ENCODE results near the gene PXDN. TPM values are rescaled to one million over a fixed set of nuclear protein-coding genes. Genes with fewer than 3 reads are reported as not detected.

The PXDN gene
- total RNA-seq, 1 experiment from 2014 or later, result 126 TPM

DNA sequence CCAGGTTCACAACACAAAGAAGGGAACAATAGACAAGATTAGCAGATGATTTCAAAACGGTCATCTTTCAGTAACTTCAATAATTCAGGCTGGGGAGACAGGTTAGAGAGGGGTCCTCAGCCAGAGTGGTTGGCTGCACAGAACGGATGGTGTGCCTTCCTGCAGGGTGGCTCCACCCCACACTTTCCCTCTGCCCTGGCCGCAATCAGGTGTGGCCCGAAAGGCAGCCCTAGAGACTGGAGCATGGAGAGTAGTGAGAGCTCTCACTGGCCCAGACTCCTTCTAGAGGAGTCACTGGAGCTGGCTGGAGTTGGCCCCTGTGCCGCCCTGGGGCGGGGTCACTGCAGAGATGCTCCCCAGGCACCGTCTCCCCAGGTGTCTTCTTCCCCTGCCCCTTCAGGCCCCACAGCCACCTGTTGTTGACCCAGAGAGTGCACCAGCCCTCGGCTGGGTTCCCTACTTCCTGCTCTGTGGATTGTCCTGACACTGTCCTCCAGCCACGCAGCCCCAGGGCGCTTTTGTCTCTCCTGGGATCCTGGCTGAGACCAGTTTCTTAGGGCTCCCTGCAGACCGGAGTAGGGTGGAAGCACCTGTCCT lies 126.8 kb downstream of the PXDN start:
- DNase-seq (ENCODE audit: low read depth), result no peak

DNA sequence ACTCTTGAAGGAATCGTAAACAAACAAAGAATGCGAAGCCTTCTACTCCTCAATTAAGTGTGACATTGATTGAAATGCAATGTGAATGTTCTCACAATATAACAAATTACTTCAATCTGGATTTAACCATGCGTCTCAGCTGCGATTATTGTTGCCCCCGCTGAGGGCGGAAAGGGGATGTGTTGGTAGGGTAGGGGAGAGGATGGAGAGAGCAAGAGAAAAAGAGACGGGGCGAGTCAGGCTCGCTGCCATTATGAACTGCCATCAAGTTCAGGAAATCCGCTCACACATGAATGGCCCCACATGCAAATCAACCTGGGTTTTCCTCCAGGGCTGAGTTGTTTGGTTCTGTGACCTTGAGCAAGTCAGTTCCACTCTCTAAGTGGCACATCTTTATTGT lies 129.8 kb downstream of the PXDN start:
- DNase-seq (ENCODE audit: low read depth), result no peak

DNA sequence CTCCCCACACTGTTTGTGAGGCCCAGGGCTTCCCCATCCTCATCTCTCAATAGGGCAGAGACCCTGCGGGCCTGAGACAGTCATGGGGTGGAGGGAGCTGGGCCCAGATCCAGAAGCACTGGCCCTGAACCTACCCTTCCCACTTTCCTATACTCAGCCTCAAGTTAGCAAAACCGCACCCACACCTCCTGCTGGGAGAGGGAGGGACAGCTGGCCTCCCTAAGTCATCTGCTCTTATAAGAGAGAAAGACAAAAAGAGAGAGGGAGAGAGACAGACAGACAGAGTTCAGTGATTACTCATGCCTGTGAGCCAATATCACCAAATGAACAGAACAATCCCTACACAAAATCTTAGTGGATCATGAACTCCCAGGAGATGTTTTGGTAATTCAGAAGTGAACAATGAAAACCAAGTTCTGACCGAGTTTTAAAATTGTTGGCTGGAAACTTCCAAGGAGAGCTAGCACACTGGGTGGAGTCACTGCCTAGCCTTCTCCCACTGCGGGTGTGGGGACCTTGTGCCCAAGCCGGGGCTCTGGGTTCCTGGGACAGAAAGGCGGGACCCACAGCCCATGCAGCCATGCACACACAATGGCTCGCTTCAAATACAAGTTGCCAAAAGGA lies 130.5 kb downstream of the PXDN start:
- peak; percentile 83 for DNase-seq (ENCODE audit: low read depth)

DNA sequence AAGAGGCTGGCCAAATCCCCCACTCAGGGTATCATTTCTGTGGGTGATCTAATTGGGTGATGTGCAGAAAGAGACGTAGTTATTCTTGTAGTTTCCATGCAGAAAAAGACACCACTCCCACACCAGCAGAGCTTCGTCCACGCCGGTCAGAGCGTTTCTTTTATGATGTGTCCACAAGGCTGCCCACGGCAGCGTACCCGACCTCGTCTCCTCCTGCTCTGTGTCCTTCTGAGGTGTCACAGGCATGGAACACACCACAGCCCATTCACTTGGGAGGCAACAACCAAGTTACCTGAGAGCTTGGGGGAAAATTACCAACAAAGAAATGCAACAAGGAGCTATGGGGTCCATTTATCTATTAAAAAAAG lies 131.3 kb downstream of the PXDN start:
- no peak for DNase-seq (ENCODE audit: low read depth)

DNA sequence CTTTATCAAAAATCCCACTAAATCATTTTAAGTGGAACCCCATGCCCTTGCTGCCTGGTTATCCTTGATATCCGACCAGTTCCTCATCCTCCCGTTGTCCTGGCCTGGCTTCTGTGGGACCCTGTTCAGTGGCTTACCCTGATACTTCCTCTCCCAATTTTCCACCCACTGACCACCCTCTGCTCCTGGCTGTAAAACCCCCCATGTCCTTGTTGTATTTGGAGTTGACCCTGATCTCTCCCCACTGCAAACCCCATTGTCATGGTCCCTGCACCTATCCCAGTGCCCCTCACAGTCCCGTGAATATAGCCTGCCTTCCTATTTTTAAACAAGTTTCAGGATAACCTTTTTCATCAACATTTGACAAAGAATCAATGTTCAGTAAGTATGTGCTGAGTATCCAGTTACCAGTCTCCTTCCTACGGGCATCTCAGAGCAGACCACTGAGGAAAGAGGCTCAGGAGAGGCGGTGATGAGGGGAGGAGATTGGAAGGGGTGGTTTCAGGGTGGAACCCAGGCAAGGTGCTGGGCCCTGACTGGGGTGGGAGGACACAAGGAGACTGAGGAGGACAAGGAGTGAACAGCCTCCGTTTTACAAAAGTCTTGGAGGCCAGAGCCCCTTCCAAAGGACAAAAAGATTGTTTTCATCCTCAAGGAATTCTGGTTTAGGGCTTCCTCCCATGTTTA lies 131.8 kb downstream of the PXDN start:
- no peak for DNase-seq (ENCODE audit: low read depth)

DNA sequence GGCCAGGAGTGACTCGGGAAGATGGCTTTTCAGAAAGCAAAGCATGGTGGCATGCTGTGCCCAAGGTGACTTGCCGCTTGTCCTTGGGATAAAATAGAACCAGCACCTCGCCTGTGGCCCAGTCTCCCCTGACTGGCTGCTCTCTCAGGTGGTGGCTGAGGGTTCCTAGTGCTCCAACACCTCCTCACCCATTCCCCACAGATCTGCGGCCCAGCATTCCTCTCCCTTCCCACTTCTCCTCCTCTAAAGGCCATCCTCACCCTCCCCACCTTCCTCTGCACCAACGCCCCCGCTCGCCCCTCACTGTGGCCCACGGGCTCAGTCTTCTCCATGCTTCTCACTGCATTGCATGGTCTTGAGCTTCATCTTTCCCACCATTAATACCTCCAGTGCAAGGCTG lies 132.4 kb downstream of the PXDN start:
- DNase-seq (ENCODE audit: low read depth), result no peak

DNA sequence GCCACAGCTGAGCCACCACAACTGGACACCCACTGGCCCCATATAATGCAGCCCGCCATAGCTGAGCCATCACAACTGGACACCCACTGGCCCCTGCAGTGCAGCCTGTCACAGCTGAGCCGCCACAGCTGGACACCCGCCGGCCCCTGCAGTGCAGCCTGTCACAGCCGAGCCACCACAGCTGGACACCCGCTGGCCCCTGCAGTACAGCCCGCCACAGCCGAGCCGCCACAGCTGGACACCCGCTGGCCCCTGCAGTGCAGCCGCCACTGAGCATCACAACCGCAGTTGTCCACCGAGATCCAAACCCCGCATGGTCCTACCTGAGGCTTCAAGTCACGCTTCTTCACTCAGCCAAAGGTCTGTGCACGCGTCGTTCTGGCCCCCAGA lies 134.2 kb downstream of the PXDN start:
- DNase-seq (ENCODE audit: low read depth), result no peak

DNA sequence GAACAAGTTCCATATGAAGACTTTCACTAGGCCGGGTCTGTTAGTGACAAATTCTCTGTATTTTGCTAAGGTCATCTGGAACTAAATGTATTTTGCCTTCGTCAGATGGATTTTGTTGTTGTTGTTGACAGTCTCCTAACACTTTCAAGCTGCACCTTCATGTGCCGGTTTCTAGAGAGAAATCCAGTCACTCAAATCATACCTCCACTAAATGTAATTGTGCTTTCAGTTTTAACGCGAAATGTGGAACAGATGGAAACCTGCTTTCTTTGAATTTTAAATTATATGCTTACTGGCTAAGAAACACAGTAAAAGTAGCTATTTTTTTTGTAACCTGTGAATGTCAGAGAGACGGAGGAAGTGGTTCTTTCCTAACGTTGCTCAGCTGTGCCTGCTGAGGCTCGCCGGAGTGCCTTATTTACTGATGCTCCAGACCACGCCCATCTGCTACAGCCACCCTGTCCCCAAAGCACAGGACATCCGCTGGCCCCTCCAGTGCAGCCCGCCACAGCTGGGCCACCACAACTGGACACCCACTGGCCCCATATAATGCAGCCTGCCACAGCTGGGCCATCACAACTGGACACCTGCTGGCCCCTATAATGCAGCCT lies 134.7 kb downstream of the PXDN start:
- DNase-seq (ENCODE audit: low read depth), result no peak

DNA sequence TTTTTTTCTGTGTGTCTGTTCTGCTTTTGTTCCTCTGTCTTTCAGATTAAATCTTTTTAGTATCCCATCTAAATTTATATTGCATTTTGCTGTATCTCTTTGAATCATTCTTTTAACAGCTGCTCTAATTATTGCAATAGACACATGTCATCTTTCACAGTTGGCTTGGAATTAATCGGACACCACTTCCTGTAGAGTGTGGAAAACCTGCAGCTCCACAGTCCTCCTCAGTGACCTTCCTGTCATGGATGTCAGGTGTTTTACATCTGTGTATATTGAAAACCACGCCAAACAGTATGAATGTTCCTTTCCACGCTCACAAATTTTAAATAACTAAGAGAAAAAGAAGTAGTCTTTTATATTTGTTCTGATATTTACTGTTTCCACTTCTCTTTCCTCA lies 135.3 kb downstream of the PXDN start:
- DNase-seq (ENCODE audit: low read depth), result no peak

DNA sequence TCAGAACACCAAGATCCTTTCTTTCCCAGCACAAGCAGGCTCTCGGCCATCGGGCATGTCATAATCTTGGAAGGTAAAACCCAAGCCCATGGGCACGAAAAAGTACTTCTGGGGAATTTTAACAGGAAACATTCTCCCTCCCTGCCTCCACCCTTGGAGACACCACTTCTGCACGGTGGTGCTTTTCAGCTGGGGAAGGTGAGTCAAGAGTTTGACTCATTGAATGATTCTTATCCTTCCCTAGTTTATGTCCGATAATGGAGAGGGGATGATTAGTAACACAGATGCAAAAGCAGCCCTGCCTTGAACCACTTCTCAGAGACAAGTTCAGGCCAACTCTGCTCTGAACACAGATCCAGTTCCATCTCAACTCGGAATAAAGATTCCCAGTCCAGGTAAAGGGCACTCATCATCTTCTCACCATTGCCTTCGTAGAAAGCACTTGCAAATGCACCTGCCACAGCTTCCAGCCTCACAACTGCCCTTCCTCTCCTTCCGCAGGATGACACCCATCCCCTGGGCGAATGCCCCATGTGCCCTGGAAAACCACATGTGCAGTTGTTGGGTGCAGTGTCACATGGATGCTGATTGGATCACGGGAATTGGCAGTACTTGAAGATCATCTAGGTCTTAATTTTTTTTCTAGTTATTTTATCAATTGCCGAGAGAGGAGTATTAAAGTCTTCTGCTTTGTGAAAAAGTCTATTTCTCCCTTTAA lies 136.2 kb downstream of the PXDN start:
- no peak for DNase-seq (ENCODE audit: low read depth)

DNA sequence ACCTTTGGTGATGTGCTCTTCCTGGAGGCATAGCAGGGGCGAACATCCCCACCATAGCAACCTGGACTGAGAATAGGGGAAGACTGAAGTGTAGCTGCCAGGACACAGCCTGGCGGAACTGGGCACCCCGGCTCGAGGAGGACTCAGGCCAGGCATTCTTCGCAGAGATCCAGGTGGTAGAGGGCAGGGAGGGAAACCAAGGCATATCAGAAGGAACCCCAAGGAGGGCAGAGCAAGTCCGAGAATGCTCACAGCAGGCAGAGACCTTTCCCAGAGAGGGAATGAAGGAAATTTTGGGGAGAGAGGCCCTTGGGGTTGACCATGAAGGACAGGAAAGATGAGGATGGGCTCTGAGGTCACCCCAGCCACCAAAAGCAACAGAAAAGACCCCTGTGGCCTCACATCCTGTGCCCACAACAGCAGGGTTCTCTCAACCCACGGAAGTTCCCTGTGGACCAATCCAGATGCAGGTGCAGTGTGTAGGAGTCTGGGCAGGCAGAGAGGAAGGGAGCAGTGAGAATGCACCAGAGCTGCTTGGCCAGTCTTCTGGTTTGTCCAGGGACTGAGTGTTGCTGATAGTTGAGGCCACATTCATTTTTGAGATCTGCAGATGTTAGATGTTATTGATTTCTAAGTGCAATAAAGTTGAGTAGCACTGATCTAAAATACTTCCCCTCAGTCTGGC lies 136.9 kb downstream of the PXDN start:
- DNase-seq (ENCODE audit: low read depth), result no peak

DNA sequence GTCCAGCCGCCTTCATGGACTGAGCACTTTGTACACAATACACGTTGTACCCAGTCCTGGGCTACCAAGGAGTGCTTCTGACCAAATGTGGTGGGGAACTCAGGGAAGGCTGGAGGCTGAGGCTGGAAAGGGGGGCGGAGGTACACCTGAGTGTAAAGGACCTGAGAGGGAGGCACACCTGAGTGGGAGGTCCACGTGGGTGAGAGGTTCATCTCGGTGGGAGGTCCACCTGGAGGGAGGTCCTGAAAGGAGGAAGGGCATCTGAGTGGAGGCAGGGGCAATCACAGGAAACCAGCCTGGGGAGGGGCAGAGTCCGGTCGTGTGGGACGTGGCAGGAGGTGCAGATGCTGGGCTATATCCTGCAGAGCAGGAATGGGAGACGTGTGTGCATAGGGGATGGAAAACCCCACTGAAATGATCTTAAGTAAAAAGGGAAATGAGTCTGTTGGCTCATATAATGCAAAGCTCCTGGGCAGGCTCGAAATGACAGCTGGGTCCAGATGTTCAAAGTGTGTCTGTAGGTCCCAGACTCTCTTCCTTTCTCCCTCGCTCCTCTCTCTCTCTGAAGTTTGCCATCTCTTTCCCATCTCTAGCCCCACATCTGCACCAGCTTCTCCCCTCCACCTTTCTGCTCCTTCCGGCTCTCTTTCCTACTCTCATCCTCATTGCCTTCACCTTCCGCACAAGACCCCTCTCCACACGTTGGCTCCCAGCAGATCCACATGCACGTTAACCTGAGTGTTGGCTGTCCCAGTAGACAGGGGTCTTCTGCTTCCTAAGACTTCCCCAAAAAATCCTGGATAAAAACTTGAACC lies 137.7 kb downstream of the PXDN start:
- DNase-seq (ENCODE audit: low read depth), result no peak

DNA sequence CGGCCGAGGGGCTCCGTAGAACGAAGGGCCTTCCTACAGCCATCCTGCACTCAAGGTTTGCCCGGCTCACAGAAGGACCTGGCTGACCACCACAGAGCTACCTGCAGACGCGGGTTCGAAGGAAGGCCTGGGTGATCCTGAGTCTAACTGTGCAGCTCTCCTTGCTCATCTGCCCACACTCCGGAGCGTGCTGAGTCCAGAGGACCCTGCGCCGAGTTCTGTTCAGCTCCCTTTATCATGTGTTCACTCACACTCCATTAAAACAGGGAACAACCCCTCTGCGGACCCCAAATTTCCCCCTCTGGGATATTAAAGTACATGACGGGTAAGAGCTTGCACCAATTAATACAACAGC lies 138.3 kb downstream of the PXDN start:
- DNase-seq (ENCODE audit: low read depth), result no peak

DNA sequence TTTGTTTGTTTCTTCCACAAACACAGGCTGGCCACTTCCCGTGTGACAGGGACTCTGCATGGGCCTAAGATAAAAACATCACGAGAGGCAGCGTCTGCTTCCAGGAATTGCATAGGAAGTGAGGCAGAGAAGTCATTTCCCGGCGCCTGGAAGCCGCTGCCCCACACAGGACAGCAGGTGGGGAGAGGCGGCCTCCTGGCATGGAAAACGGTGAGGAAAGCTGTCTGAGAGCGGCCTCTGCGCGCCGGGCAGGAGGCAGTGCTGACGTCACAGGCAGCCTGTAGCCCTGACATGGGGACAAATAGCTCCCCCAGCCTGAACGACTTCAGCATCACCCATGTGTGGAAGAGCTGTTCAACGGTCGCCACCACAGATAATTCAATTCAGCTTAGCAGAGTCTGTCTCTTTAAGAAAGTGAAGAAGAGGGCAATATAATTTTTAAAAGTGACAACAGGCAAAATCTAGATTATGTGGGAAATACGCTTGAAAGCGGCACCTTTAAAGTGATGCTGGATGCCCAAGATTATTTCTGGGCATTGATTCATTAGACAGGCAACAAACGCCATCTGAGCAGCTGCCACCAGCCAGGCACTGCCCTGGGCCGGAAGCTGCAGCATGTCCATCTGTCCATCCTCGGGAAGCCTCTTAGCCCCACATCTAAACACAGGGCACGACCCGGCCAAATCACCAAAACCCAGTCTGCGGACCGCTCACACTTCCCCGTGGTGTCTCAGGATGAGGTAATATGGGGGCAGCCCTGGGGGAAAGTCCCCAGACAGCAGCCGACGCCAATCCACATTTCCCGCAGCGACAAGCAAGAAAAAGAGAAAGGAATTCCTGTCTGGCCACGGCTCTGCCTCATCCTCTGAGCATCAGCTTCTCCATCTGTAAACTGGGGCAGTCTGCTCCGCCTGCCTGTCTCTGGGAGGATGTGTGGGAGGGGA lies 138.9 kb downstream of the PXDN start:
- peak; percentile 72 for DNase-seq (ENCODE audit: low read depth)

DNA sequence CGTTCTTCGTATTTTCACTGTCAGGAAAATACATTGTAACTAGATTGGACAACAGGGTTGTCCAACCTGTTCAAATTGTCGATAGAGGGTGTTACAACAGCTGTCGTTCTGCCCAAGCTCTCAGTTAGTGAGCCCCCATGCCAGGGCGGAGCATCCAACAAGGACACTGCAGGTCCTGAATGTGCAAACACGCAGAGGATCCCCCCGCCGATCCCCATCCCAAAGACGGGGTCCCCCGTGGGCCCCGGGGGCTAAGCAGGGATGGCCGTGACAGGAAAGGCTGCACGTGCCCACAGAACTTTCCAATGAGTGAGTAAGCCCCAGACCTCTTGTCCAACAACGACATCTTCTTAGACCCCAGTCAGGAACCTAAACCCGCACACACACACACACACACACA lies 140.8 kb downstream of the PXDN start:
- no peak for DNase-seq (ENCODE audit: low read depth)

DNA sequence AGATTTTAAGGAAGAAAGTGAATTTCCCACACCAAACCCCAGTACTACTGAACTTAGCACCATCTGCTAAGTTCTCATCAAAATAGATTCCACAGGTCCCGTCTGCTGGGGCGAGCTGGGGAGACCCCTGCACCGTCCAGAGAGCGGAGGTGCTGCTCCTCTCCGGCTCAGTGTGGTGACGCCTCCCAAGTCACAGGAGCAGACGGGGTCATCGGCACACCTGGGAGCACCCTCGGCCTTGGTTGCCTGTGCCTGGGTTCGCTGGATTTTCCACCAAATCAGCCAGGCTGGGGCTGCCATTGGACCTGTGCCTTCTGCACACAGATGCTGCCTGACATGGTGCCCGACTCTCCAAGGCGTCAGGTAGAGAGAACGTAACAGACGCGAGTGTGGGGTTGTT lies 141.3 kb downstream of the PXDN start:
- DNase-seq (ENCODE audit: low read depth), result no peak

DNA sequence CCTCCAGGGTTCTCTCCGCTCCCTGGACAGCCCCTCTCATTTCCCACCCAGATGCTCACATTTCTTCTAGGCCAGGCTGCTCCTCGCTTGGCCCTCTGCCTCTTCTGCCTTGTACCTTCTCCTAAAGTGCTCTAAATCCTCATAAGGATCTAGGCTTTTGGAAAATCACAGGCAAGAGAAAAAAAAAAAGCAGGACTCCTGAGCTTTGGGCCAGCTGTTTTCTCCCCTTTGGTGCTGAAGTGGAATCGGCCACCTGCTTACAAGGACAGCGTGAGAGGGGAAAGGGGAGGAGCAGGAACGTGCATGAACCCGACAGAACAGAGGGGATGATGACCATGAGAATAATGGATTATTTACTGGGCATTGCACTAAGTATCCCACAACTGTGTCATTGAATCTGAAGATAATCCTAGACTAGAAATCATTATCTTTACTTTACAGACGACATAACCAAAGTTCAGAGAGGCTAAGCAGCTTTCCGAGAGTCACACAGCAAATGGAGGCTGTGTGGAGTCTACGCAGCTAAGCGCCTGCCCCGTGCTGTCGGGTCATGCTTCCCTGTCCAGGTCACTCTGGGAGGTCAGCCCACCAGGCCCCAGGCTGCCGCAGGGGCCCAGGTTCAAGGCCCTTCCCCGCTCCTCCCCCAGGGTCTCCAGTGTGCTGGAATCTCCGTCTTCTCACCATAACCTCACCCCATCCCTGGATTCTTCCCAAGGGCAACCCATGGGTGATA lies 141.9 kb downstream of the PXDN start:
- DNase-seq (ENCODE audit: low read depth), result no peak

DNA sequence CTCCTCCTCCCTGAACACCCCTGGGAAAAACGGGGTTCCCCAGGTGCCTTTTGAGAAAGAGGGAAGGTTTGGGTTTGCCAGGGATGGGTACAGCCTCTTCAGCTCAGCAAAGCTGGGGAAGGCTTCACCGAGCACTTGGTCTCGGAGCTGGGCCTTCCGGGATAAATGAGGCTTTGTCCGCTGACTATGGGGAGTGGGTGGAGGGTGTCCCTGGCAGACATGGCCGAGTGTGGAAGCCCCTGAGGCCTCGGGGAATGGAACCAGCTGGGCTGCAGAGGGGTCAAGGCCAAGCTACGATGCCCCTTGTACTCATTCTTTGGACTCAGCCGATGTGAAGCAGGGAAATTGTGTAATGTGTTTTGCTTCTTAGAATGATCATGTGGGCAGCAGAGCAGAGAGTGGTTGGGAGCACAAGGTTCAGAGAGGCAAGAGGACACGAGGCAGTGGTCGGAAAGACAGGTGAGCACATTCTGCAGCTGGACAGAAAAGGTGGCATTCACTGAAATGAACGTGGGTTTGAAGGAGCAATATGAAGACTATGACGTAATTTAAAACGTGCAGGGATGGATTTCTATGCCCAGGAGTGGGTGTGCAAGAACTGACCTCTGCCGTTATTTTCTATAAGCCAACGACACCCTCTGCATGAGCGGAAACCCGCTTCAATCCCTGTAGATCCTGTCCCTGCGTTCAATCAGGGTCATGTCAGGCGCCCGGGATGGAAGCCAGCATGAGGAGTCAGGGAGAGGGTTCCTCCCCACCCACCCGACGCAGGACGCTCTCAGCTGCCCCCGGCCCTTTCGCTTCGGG lies 142.6 kb downstream of the PXDN start:
- no peak for DNase-seq (ENCODE audit: low read depth)
